Uterus (tissue), 2 donors: Measurements from ENCODE around the gene AGBL4.

Experiments
- CTCF ChIP-seq, 4 experiments: fragments of 200-600 bp in 2 of 4; fragments of 450-650 bp in 2 of 4; sonication (generic) in 2 of 4; IDR thresholded peaks; one replicate each; pipeline ENCODE4 v1.5.1; 2016 to 2019; ENCODE audit warnings: antibody characterized with exemption in 4 of 4, mild to moderate bottlenecking in 2 of 4, moderate library complexity in 1 of 4
- POLR2A ChIP-seq, 2 donors: fragments of 450-650 bp; IDR thresholded peaks; one replicate each; pipeline ENCODE4 v1.6.1; 2016; ENCODE audit warnings: antibody characterized with exemption in 2 of 2, mild to moderate bottlenecking in 1 of 2, moderate library complexity in 1 of 2

GRCh38 chr1:49333906-49334305, 689.8 kb downstream of the AGBL4 start:
- TF ChIP-seq CTCF (IDR thresholded peaks at IDR 0.05) (no peak), POLR2A (IDR thresholded peaks at IDR 0.05) (no peak)
